K562 (cell line): ENCODE data around the gene CCDC85C. TPM values are rescaled to one million over a fixed set of nuclear protein-coding genes. Genes with fewer than 3 reads are reported as not detected.

Experiments
- ATAC-seq: fragments of 200-7000 bp; cut with Tn5 transposase; 3 replicates; pipeline ENCODE4 v1.9.1; 2020; ENCODE audit warnings: moderate library complexity
- BruUV-seq: library from RNA; stranded (reverse); fragments of 400-500 nt; replicated peaks from 2 replicates; lab custom pipeline; 2021; lab: Mats Ljungman, UMichigan
- CTCF ChIA-PET: fragments of 300-600 bp; formaldehyde crosslinking; extraction: SDS; loops from one replicate; lab custom pipeline; 2021; ENCODE audit warnings: low intra/inter-chr PET ratio; lab: Yijun Ruan, JAX
- POLR2A ChIA-PET: fragments of 300-600, 350-650 bp; sonication (Branson Sonifier 250); formaldehyde crosslinking; extraction: SDS; loops from one replicate; lab custom pipeline; 2021; ENCODE audit warnings: antibody characterized with exemption, inconsistent platforms; lab: Yijun Ruan, JAX
- DNase-seq, 4 experiments: peaks; one replicate each; pipeline versions ENCODE4 v3.0.0 to v3.0.0-alpha.2; 2011 to 2018; ENCODE audit warnings: low spot score in 3 of 4, mixed read lengths in 3 of 4; ENCODE audit errors: extremely low read depth in 1 of 4
- FAIRE-seq: peaks from 2 replicates; lab custom pipeline; 2011; peaks lifted over from hg19 to GRCh38; lab: Jason Lieb, UNC
- H2AFZ ChIP-seq: 2 replicates; pipeline ENCODE4 v1.6.0; 2011; ENCODE audit warnings: low read depth, low read length, control low read depth, inconsistent platforms
- H3K27ac ChIP-seq: fragments of 200-600 bp; 3 replicates; pipeline ENCODE4 v1.8.0; 2011; ENCODE audit warnings: low read depth, mild to moderate bottlenecking, control low read depth, inconsistent platforms, low read length, moderate library complexity, mixed read lengths; ENCODE audit errors: extremely low read depth
- H3K27me3 ChIP-seq, 2 experiments: fragments of 300-600 bp in 1 of 2; 2 replicates in 1 of 2; 3 replicates in 1 of 2; pipeline versions ENCODE4 v1.6.0 to v1.8.0; 2011; ENCODE audit warnings: inconsistent platforms in 2 of 2, low read length in 2 of 2, mild to moderate bottlenecking in 1 of 2, mixed read lengths in 1 of 2, moderate library complexity in 1 of 2; ENCODE audit not compliant: control insufficient read depth in 2 of 2, insufficient read depth in 2 of 2
- H3K36me3 ChIP-seq: fragments of 300-600 bp; 3 replicates; pipeline ENCODE4 v1.8.0; 2011; ENCODE audit warnings: mild to moderate bottlenecking, low read length, inconsistent platforms; ENCODE audit not compliant: control insufficient read depth, insufficient read depth
- H3K4me1 ChIP-seq, 2 experiments: fragments of 200-600 bp in 1 of 2; replicated peaks in 1 of 2; 2 replicates in 1 of 2; 3 replicates in 1 of 2; pipeline versions ENCODE4 v1.5.1 to v1.8.0; 2011; ENCODE audit warnings: inconsistent platforms in 2 of 2, low read length in 2 of 2, mild to moderate bottlenecking in 1 of 2, mixed read lengths in 1 of 2, moderate library complexity in 1 of 2; ENCODE audit not compliant: control insufficient read depth in 2 of 2, insufficient read depth in 2 of 2
- H3K4me2 ChIP-seq: 2 replicates; pipeline ENCODE4 v1.6.1; 2011; ENCODE audit warnings: low read length, control low read depth, inconsistent platforms, mixed read lengths; ENCODE audit not compliant: insufficient read depth
- H3K4me3 ChIP-seq: fragments of 200-600 bp; sonication (generic), shearing (Covaris generic); 2 replicates; pipeline ENCODE4 v1.5.1; 2016; ENCODE audit warnings: control low read depth, inconsistent platforms
- H3K79me2 ChIP-seq: fragments of 200-600 bp; 3 replicates; pipeline ENCODE4 v1.8.0; 2011; ENCODE audit warnings: low read length, inconsistent platforms; ENCODE audit not compliant: control insufficient read depth, insufficient read depth
- H3K9ac ChIP-seq, 2 experiments: 2 replicates each; pipeline versions ENCODE4 v1.6.0 to v1.6.1; 2011; ENCODE audit warnings: low read depth in 2 of 2, low read length in 2 of 2, control low read depth in 1 of 2, inconsistent platforms in 1 of 2, mild to moderate bottlenecking in 1 of 2, mixed read lengths in 1 of 2; ENCODE audit not compliant: insufficient read depth in 1 of 2
- H3K9me1 ChIP-seq: one replicate; pipeline ENCODE4 v1.6.0; 2011; ENCODE audit warnings: inconsistent platforms, mild to moderate bottlenecking, low read length, moderate library complexity; ENCODE audit not compliant: control insufficient read depth, insufficient read depth
- H3K9me3 ChIP-seq: replicated peaks from 2 replicates; pipeline ENCODE4 v1.5.1; 2011; ENCODE audit warnings: low read depth, low read length, inconsistent platforms; ENCODE audit not compliant: control insufficient read depth, insufficient read depth
- H4K20me1 ChIP-seq: replicated peaks from 2 replicates; pipeline ENCODE4 v1.6.1; 2011; ENCODE audit warnings: low read length, inconsistent platforms, mixed read lengths; ENCODE audit not compliant: control insufficient read depth, insufficient read depth
- HMGN3 ChIP-seq: IDR thresholded peaks from 2 replicates; pipeline ENCODE4 v1.6.1; 2011; ENCODE audit warnings: borderline replicate concordance, low read depth, mild to moderate bottlenecking, mixed read lengths, low read length; ENCODE audit not compliant: insufficient read length; ENCODE audit errors: extremely low read depth
- RAD51 ChIP-seq: fragments of 450-650 bp; IDR thresholded peaks from 2 replicates; pipeline ENCODE4 v1.7.1; 2016; ENCODE audit warnings: low read depth, mild to moderate bottlenecking, borderline replicate concordance
- TAF1 ChIP-seq: IDR thresholded peaks from 2 replicates; pipeline ENCODE4 v1.6.1; 2011; ENCODE audit warnings: mild to moderate bottlenecking, low read length, moderate library complexity; ENCODE audit not compliant: insufficient read depth, control insufficient read depth, severe bottlenecking; ENCODE audit errors: extremely low read depth
- ZNF124 ChIP-seq: sonication (generic); formaldehyde crosslinking; IDR thresholded peaks from 2 replicates; pipeline ENCODE4 v1.8.1; 2022; ENCODE audit warnings: missing genetic modification reagents
- ZNF354B ChIP-seq: fragments of 250-450 bp; sonication (Bioruptor Pico); IDR thresholded peaks from 2 replicates; pipeline ENCODE4 v1.4.0; 2020
- ZNF41 ChIP-seq: fragments of 250-450 bp; sonication (Bioruptor Pico); conservative IDR thresholded peaks from 2 replicates; pipeline ENCODE4 v1.4.0; 2020; ENCODE audit warnings: mild to moderate bottlenecking
- ZNF445 ChIP-seq: fragments of 250-450 bp; sonication (Bioruptor Pico); IDR thresholded peaks from 2 replicates; pipeline ENCODE4 v1.4.0; 2020; ENCODE audit warnings: low read depth, mild to moderate bottlenecking, moderate library complexity
- ZNF717 ChIP-seq: fragments of 250-450 bp; sonication (Bioruptor Pico); IDR thresholded peaks from 2 replicates; pipeline ENCODE4 v1.5.0; 2021
- WGBS: fragments of 100-300 bp; shearing (Covaris generic); methylation state at CpG from one replicate; pipeline ENCODE4 v1.1.6; 2016; ENCODE audit warnings: low coverage, mixed read lengths; ENCODE audit not compliant: insufficient coverage; ENCODE audit errors: missing lambda C conversion rate; 5-methylcytosine and 5-hydroxymethylcytosine counted together
- in situ Hi-C: fragments of 300-500 bp; cut with MboI; formaldehyde crosslinking; loops from 4 replicates; pipeline ENCODE4 v1.15.0; 2018; ENCODE audit warnings: inconsistent platforms, mixed read lengths
- intact Hi-C: fragments of 100-400 bp; cut with micrococcal nuclease; formaldehyde crosslinking; loops from 2 replicates; pipeline ENCODE4 v1.14.2; 2022
- polyA plus RNA-seq, 8 experiments: library from polyadenylated mRNA; depleted of rRNA in 4 of 8; stranded (reverse) in 5 of 8; unstranded in 3 of 8; fragments of >200 nt; fragmentation: Nextera tagmentation in 2 of 8; fragmentation: Illumina TruSeq in 1 of 8; extraction: Ambion mirVana in 2 of 8; extraction: Trizol in 1 of 8; gene quantifications; 2 replicates each; pipeline versions ENCODE4 v1.2.1 to v1.2.3, GENCODE V29; 2011 to 2014; ENCODE audit warnings: inconsistent platforms in 1 of 8, missing spikeins in 1 of 8
- total RNA-seq, 7 experiments: library from RNA; depleted of rRNA in 6 of 7; stranded (reverse); fragments of >200 nt in 6 of 7; fragmentation: Illumina TruSeq in 2 of 7; extraction: Trizol in 2 of 7; gene quantifications; 2 replicates each; pipeline versions ENCODE4 v1.2.1 to v1.2.3, GENCODE V29; 2011 to 2021; ENCODE audit warnings: low replicate concordance in 1 of 7

CCDC85C gene
- total and polyA plus RNA-seq, 9 of the 15 experiments (the other 6 are each of a cell fraction or from before 2014, with no cell fraction given): 0.18 to 22.0 (median 6.3) TPM

DNA sequence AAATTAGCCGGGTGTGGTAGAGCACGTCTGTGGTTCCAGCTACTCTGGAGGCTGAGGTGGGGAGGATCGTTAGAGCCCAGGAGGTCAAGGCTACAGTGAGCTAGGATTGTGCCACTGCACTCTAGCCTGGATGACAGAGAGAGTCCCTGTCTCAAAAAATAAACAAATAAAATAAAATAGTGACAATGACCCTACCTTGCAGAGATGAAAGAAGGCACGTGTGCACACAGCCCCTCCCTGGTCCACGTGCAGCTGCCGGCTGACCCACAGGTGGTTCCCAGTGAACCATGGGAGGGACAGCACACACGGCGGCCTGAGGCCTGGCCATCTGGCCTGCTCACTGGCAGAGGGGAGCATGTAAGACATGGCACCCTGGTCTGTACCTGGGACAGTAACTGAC lies 45.6 kb upstream of the CCDC85C start:
- H3K4me2 ChIP-seq: no peak overlapping the region
- no peaks in the 10 kb centered on the region for H3K9me1 ChIP-seq
- H4K20me1 ChIP-seq: peaks cover 5% of the 10 kb centered on the region; the same call in 1 of the 2 replicates
- no peak for ATAC-seq
- intact Hi-C loops: no loop called here
- ChIA-PET POLR2A (interaction anchor here (0.6 to 1.1 kb wide), 2 partner anchors 9 to 169 kb away, joined by 3 read pairs; partner anchors contain the start of genes CCNK and SETD3), CTCF (no interaction called here)
- in situ Hi-C loops: no loop called here
- peaks cover 0 to 13% of the 10 kb centered on the region in 2 experiments; a peak in 2 of 5 replicates for H3K4me1 ChIP-seq
- H3K9ac ChIP-seq: no peak overlapping the region
- no peak for FAIRE-seq
- H3K36me3 ChIP-seq: no peaks in the 10 kb centered on the region
- H3K9me3 ChIP-seq: no peaks in the 10 kb centered on the region
- H3K27me3 ChIP-seq: peaks cover 3 to 63% of the 10 kb centered on the region in 2 experiments; a peak in 4 of 5 replicates
- no peaks in the 10 kb centered on the region for H3K79me2 ChIP-seq
- BruUV-seq: no TSS peak
- no peak for DNase-seq
- no peak overlapping the region for H2AFZ ChIP-seq
- no peak for TF ChIP-seq ZNF41 (CRISPR knock-in tag)
- TF ChIP-seq HMGN3: no peak
- TF ChIP-seq TAF1: no peak
- TF ChIP-seq ZNF445: no peak
- TF ChIP-seq, all 486 proteins: peak for 0
- H3K27ac ChIP-seq: no peak overlapping the region
- H3K4me3 ChIP-seq: no peak overlapping the region
- 8% methylated on average over 7 of the region's 8 CpGs for WGBS

- no peak for TF ChIP-seq ZNF354B
- no peak for TF ChIP-seq ZNF124 (CRISPR knock-in tag)
- no peak for TF ChIP-seq ZNF717 (CRISPR knock-in tag)
- TF ChIP-seq RAD51: no peak
- in situ Hi-C loops (no loop called here), intact Hi-C loops (no loop called here)
- WGBS: 6% methylated on average over 7 of the region's 8 CpGs
- FAIRE-seq (no peak), DNase-seq (no peak), ATAC-seq (no peak)
- Histone ChIP-seq H3K4me3 (no peak overlapping the region), H3K27me3 (peaks cover 3 to 65% of the 10 kb centered on the region in 2 experiments; a peak in 4 of 5 replicates), H4K20me1 (peaks cover 5% of the 10 kb centered on the region; the same call in 1 of the 2 replicates), H3K9me1 (no peaks in the 10 kb centered on the region), H3K9me3 (no peaks in the 10 kb centered on the region), H3K4me2 (no peak overlapping the region), H3K27ac (no peak overlapping the region), H2AFZ (no peak overlapping the region), H3K79me2 (no peaks in the 10 kb centered on the region), H3K9ac (no peak overlapping the region), H3K4me1 (peaks cover 0 to 14% of the 10 kb centered on the region in 2 experiments; a peak in 2 of 5 replicates), H3K36me3 (no peaks in the 10 kb centered on the region)
- CTCF ChIA-PET: no interaction called here
- POLR2A ChIA-PET: interaction anchor here (0.6 to 1.1 kb wide), 2 partner anchors 10 to 168 kb away, joined by 3 read pairs; partner anchors contain the start of genes CCNK and SETD3
- BruUV-seq: no TSS peak
These were observed 45.2 kb upstream of the CCDC85C start for GRCh38 chr14:99649219-99649618.
